NB4 (cell line): Measurements from ENCODE around the gene PGM2.

Experiments
- DNase-seq: peaks from one replicate; pipeline ENCODE4 v3.0.0; 2010; ENCODE audit warnings: low read depth
- H3K4me3 ChIP-seq: one replicate; pipeline ENCODE4 v1.5.1; 2011; ENCODE audit warnings: mild to moderate bottlenecking, low read depth, low read length, moderate library complexity
- CTCF ChIP-seq: IDR thresholded peaks from one replicate; pipeline ENCODE4 v1.5.1; 2012; ENCODE audit warnings: low read depth, low read length
- MAX ChIP-seq: IDR thresholded peaks from 2 replicates; pipeline ENCODE4 v1.6.1; 2011; ENCODE audit warnings: low read depth, low read length
- MYC ChIP-seq: IDR thresholded peaks from 2 replicates; pipeline ENCODE4 v1.6.1; 2011; ENCODE audit warnings: low read depth, low read length
- POLR2A ChIP-seq: IDR thresholded peaks from 2 replicates; pipeline ENCODE4 v1.6.1; 2011; ENCODE audit warnings: mild to moderate bottlenecking; ENCODE audit not compliant: insufficient read length; ENCODE audit errors: extremely low read depth

The PGM2 gene

GRCh38 chr4:37858872-37859271, 32.4 kb downstream of the PGM2 start:
- DNase-seq: no peak
- TF ChIP-seq MYC: no peak
- TF ChIP-seq CTCF: no peak
- H3K4me3 ChIP-seq: no peak overlapping the region

DNA sequence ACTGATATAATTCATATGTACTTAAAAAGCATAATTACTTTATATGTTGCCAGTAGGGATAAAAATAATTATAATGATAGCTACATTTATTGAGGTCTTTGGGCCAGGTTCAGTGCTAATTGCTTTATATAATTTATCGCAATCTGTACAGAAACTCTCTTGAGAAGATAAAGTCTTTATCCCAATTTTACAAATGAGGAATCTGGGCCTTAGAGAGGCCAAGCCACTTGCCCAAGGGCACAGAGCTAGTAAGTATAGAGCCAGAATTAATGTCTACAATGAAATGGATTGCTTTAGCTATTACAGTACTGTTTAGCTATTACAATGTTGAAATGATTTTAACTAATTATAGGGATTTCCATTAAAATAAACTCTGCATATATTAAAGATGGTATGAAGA, 33.8 kb downstream of the PGM2 start:
- TF ChIP-seq MYC: no peak
- no peak for TF ChIP-seq POLR2A
- no peak for TF ChIP-seq CTCF
- TF ChIP-seq MAX: no peak
- DNase-seq: no peak
- H3K4me3 ChIP-seq: no peak overlapping the region

DNA sequence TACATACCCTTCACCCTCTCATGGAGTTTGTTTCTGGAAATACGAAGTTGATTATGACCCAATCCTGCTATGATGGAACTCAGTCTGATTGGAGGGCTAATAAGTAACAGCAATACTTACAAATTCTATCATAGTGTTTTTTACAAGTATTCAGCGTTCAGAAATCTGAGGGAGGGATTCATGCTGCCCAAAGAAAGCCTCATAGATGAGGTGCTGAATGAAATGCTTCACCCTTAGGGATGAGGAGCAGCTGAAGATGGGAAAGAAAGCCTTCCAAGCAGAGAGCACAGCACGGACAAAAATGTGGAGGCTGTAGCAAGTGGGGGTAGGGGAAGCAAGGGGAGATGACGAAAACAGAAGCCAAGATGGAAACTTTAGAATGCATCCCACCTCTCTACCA, 36.5 kb downstream of the PGM2 start:
- TF ChIP-seq MYC (no peak), CTCF (no peak), MAX (no peak), POLR2A (no peak)
- no peak overlapping the region for H3K4me3 ChIP-seq

GRCh38 chr4:37864786-37865185, 38.3 kb downstream of the PGM2 start:
- TF ChIP-seq CTCF: no peak
- peak; percentile 96 for TF ChIP-seq MAX
- TF ChIP-seq MYC: peak; percentile 61
- TF ChIP-seq POLR2A: no peak

More for the DNA sequence above, 36.5 kb downstream of the PGM2 start:
- DNase-seq: no peak

GRCh38 chr4:37865450-37865849, 39.0 kb downstream of the PGM2 start:
- peak overlapping the region; percentile 21 for H3K4me3 ChIP-seq
- DNase-seq: no peak
- TF ChIP-seq POLR2A (no peak), CTCF (no peak), MYC (0 out of 2 replicates have a peak, but pooled peaks have one; percentile 31), MAX (no peak; the same call in 1 of the 2 replicates)

More at GRCh38 chr4:37864786-37865185, 38.3 kb downstream of the PGM2 start:
- no peak overlapping the region for H3K4me3 ChIP-seq
- peak; percentile 88 for DNase-seq

DNA sequence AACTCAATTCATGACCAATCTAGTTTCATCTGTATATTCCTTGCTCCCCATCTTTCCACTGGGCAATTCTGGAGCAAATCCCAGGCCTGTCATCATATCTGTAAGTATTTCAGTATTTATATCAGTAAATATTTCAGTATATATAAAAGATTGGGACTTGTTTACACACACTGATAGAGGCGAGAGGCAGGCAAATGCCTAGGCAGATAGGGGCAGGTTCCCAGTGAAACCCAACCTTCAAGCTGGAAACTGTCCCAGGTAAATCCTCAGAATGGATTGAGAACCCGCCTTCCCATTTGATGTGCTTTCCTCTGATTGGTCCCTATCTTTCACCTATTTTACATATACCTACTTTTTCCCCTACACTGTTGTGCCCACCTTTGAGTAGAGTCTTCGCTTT, 40.6 kb downstream of the PGM2 start:
- DNase-seq: no peak
- TF ChIP-seq POLR2A (no peak), MYC (no peak), MAX (no peak)
- H3K4me3 ChIP-seq: no peak overlapping the region

DNA sequence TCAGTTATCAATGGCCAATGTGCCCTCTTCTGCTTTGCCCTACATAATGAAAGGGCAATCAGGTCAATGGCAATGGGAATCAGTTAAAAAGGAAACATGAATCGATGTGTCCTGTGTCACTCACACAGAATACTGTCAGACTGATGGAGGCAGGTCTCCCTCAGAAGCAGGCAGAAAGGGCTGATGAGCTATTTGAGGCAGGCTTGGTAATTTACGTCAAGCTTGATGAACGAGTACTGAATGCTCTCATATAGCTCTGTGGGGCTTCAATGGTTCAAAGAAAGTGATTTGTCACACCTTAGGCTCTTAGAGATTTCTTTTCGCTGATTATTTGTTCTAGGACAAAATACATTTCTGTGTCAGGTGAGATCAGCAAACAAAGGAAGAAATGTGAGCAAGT, 41.8 kb downstream of the PGM2 start:
- DNase-seq: no peak
- no peak overlapping the region for H3K4me3 ChIP-seq
- no peak for TF ChIP-seq POLR2A
- no peak for TF ChIP-seq MAX
- no peak for TF ChIP-seq MYC
- TF ChIP-seq CTCF: no peak
